GM21360 (cell line): ENCODE results near the gene HOXC4.
A peak's percentile ranks its signal among the peaks of the same experiment; 100 is the strongest.

ENCODE experiments used
- ATAC-seq: cut with Tn5 transposase; IDR thresholded peaks from one replicate; pipeline ENCODE4 v1.9.1; 2021; ENCODE audit warnings: mild to moderate bottlenecking, moderate library complexity; ENCODE audit not compliant: unreplicated experiment

Gene HOXC4

GRCh38 chr12:54053751-54054741, at the start of gene HOXC4:
Gene HOXC4 (plus strand): TSS chr12:54053835. CDS start chr12:54053923, 88 bp downstream.
- peak; percentile 26 for ATAC-seq

- no peak for ATAC-seq
Measured at GRCh38 chr12:54004063-54004840, 49.4 kb upstream of the HOXC4 start.

DNA sequence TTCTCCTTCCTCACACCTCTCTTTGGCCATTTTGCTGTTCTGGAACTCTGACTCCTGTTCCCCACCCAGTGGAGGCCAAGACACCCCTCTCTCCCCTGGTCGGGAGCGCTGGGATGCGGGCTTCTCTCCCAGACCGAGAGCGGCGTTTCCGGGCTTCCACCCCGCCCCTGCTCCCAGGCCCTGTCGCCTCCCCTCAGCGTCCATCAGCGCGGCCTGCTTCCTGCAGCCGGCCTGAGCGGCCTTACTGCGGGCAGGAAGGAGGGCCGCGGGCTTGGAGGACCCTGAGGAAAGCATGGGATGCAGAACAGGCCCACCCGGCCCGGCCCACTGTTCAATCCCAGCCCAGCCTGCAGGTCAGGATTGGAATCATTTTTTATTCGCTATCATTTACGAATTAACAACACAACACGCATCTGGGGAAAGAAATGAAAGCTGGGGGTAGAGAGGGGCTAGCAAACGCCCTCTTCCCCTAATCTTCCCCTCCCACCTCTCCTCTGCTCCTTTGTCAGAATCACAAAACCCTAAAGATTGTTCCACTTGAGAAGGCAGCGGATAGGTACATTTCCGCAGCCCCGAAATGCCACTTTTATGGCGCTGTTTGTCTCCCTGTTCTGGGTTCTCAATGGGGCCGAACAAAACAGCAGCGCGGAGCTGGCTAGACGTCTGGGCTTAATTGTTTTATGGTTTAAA, 48.6 kb upstream of the HOXC4 start:
- ATAC-seq, result no peak

DNA sequence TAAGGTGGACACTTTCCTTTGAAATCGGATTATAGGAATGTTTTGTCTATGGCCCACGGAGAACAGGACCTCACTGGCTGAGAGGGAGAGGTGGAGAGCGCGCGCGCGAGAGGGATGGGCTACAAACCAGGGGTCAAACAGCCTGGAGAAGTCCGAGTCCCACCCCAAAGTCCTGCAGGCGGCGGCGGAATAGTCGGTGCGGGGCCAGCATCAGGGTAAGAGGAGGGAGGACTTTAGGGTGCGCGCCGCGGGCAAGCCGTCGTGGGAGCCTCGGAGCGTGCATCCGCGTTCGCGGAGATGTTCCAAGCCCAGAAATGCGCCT, 48.1 kb upstream of the HOXC4 start:
- no peak for ATAC-seq

DNA sequence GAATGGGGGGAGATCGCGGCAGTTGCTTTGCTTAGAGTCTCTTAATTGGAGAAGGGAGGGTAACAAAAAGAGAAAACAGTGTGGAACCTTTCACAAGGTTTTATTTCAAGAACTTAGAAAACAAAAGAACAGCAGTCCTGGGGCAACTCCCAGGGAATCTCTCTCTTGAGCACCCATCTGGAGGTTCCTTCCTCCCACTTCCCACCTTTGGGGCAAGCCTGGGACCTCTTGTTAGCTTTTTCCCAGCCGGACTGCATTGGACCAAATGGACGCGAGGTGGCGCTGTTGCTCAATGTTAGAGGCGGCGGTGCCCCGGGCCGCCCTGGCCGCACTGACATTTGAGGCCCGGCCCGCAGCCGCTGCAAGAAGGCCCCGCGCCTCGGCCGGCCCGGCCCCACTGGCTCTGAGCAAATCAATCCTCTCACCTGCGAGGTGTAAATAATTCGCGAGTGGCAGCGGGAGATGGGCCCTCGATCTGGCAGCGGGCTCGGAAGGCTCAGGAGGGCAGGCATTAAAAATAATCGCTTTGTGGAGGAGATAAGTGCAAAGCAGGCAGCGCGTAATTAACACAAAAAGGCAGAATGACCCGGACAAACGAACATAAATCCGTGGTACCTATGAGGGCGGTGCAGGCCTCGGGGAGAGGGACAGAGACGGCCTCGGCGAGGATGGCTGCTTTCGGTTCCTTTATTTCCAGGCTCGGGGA, 47.6 kb upstream of the HOXC4 start:
- peak; percentile 63 for ATAC-seq

- no peak for ATAC-seq
Measured at GRCh38 chr12:54006559-54007220, 46.9 kb upstream of the HOXC4 start.

GRCh38 chr12:54007538-54008259, 45.9 kb upstream of the HOXC4 start:
- no peak for ATAC-seq

GRCh38 chr12:54008260-54008552, 45.4 kb upstream of the HOXC4 start:
- ATAC-seq, result no peak

- no peak for ATAC-seq
Measured at GRCh38 chr12:54009171-54010052, 44.2 kb upstream of the HOXC4 start.

GRCh38 chr12:54010053-54010971, 43.3 kb upstream of the HOXC4 start:
- no peak for ATAC-seq

GRCh38 chr12:54010972-54011664, 42.5 kb upstream of the HOXC4 start:
- ATAC-seq, result no peak

GRCh38 chr12:54011665-54012532, 41.7 kb upstream of the HOXC4 start:
- no peak for ATAC-seq

DNA sequence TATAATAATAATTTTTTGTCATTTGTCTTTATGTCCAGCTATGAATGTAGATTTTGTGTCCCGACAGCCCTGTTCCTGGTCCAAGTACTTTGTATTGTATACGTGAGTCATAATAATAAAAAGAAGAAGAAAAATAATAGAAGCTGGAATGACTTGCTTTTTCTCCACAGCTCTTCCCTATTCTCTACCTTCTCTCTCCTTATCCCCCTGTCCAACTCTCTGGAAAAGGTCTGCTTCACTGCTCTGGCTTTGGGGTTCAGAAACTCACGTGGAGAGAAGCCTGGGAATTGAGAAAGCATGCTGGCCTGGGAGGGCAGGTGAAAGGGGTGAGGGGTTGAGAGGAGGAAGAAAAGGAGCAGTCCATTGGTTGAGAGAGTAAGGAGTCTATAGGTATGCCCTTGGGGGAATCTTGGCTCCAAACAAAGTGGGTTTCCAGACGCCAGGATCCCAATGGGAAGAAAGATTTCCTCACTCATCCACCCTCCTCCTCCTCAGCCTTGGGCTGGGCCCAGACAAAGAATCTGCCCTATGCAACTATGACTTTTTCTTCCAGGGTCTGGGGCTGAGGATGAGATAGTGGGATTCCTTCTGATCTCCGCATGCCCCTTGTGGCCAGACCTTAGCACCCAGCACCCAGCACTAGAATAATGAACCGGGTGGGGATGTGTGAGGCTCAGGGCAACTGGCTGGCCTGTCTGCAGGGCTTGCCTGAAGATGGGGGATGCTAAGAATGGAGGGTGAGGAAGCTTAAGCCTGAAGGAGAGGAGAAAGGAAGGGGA, 40.8 kb upstream of the HOXC4 start:
- ATAC-seq, result no peak

DNA sequence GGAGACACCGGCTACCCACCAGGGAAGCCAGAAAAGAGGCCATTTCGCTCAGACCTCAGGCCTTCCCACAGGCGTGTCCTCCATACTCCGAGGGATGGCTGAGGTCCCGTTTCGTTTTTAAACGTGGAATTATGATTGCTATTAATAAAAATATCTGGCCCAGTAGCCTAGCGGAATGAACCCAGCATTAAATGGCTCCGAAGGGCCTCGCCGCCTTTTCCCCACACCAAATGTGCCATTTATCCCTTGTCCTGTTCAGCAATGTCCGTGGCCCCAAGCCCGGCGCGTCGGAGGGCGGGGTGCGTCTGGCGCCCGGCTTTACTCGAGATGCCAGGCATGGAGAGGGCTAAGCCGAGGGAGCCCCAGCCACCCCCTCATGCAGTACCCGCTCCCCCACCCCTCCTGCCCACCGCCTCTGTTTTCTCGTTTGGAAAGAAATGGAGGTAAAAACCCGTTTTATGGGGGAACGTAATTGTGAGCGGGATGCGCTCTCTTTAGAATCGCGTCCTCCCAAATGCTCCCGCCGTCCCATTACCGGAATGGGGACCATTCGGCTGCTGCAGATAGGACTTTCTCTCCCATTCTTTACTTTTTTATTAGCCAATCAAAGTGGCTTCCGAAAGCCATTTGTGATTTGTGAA, 39.1 kb upstream of the HOXC4 start:
- ATAC-seq, result no peak
